Endothelial cell of umbilical vein (primary cell): Measurements from ENCODE around the gene PRKCB. TPM values are rescaled to one million over a fixed set of nuclear protein-coding genes. Genes with fewer than 3 reads are reported as not detected.

Experiments
- BruUV-seq: library from RNA; stranded (reverse); fragments of 400-500 nt; replicated peaks from 2 replicates; lab custom pipeline; 2021; lab: Mats Ljungman, UMichigan
- CTCF ChIA-PET: fragments of 300-600, 350-600 bp; sonication (Branson Sonifier 250); formaldehyde crosslinking; loops from one replicate; lab custom pipeline; 2021; ENCODE audit warnings: antibody characterized with exemption, inconsistent platforms; lab: Charles Lee
- POLR2A ChIA-PET: fragments of 300-600, 350-600 bp; sonication (Branson Sonifier 250); formaldehyde crosslinking; loops from one replicate; lab custom pipeline; 2021; ENCODE audit warnings: antibody characterized with exemption, inconsistent platforms; lab: Charles Lee
- DNase-seq: peaks from one replicate; pipeline ENCODE4 v3.0.0-alpha.2; 2011; ENCODE audit warnings: low read depth, low spot score
- FAIRE-seq: peaks from 2 replicates; lab custom pipeline; 2011; peaks lifted over from hg19 to GRCh38; lab: Jason Lieb, UNC
- H2AFZ ChIP-seq: 2 replicates; pipeline ENCODE4 v1.6.0; 2012; ENCODE audit warnings: low read depth, low read length, control low read depth, inconsistent platforms
- H3K27ac ChIP-seq: 2 replicates; pipeline ENCODE4 v1.5.1; 2011; ENCODE audit warnings: low read depth, mild to moderate bottlenecking, control low read depth, low read length, moderate library complexity; ENCODE audit not compliant: insufficient read depth
- H3K27me3 ChIP-seq, 2 experiments: 2 replicates each; pipeline versions ENCODE4 v1.6.0 to v1.6.1; 2011; ENCODE audit warnings: low read length in 2 of 2, mixed read lengths in 1 of 2; ENCODE audit not compliant: control insufficient read depth in 2 of 2, insufficient read depth in 2 of 2
- H3K36me3 ChIP-seq, 2 experiments: 2 replicates in 1 of 2; 3 replicates in 1 of 2; pipeline ENCODE4 v1.5.1; 2011; ENCODE audit warnings: low read length in 2 of 2, mild to moderate bottlenecking in 1 of 2, moderate library complexity in 1 of 2; ENCODE audit not compliant: control insufficient read depth in 2 of 2, insufficient read depth in 2 of 2; ENCODE audit errors: extremely low read depth in 1 of 2
- H3K4me1 ChIP-seq: 3 replicates; pipeline ENCODE4 v1.5.1; 2011; ENCODE audit warnings: mild to moderate bottlenecking, low read length; ENCODE audit not compliant: control insufficient read depth, insufficient read depth; ENCODE audit errors: extremely low read depth
- H3K4me2 ChIP-seq: 2 replicates; pipeline ENCODE4 v1.6.1; 2011; ENCODE audit warnings: low read length, control low read depth, mixed read lengths; ENCODE audit not compliant: insufficient read depth
- H3K4me3 ChIP-seq, 3 experiments: fragments of 200-600 bp in 1 of 3; sonication (generic), shearing (Covaris generic) in 1 of 3; replicated peaks in 1 of 3; 2 replicates each; pipeline ENCODE4 v1.5.1; 2011 to 2016; ENCODE audit warnings: control low read depth in 3 of 3, low read length in 3 of 3, mild to moderate bottlenecking in 2 of 3, inconsistent platforms in 1 of 3, low read depth in 1 of 3, moderate library complexity in 1 of 3; ENCODE audit not compliant: insufficient read depth in 1 of 3
- H3K79me2 ChIP-seq: 2 replicates; pipeline ENCODE4 v1.6.0; 2012; ENCODE audit warnings: low read length, inconsistent platforms; ENCODE audit not compliant: control insufficient read depth, insufficient read depth
- H3K9ac ChIP-seq: replicated peaks from 2 replicates; pipeline ENCODE3; 2011; ENCODE audit warnings: low read length, control low read depth; ENCODE audit not compliant: insufficient read depth; ENCODE audit errors: extremely low read depth
- H3K9me1 ChIP-seq: replicated peaks from 3 replicates; pipeline ENCODE4 v1.6.0; 2011; ENCODE audit warnings: mild to moderate bottlenecking, low read length; ENCODE audit not compliant: control insufficient read depth, insufficient read depth; ENCODE audit errors: extremely low read depth
- H3K9me3 ChIP-seq: replicated peaks from 2 replicates; pipeline ENCODE4 v1.5.1; 2012; ENCODE audit warnings: low read length, inconsistent platforms; ENCODE audit not compliant: control insufficient read depth, insufficient read depth
- H4K20me1 ChIP-seq: replicated peaks from 2 replicates; pipeline ENCODE3; 2011; ENCODE audit warnings: mild to moderate bottlenecking, low read length; ENCODE audit not compliant: control insufficient read depth, insufficient read depth; ENCODE audit errors: extremely low read depth
- CTCF ChIP-seq, 2 donors: IDR thresholded peaks; 1 replicate in 1 of 2; 2 replicates in 1 of 2; pipeline ENCODE4 v1.5.1; 2011; ENCODE audit warnings: low read length in 2 of 2, mild to moderate bottlenecking in 2 of 2, moderate library complexity in 2 of 2, control low read depth in 1 of 2, inconsistent platforms in 1 of 2, low read depth in 1 of 2; ENCODE audit not compliant: insufficient read depth in 1 of 2; ENCODE audit errors: extremely low read depth in 1 of 2
- EZH2 ChIP-seq: IDR thresholded peaks from 2 replicates; pipeline ENCODE4 v1.6.1; 2012; ENCODE audit warnings: borderline replicate concordance, low read depth, mild to moderate bottlenecking, moderate library complexity, low read length, inconsistent platforms; ENCODE audit not compliant: severe bottlenecking
- FOS ChIP-seq: IDR thresholded peaks from 2 replicates; pipeline ENCODE4 v1.6.1; 2011; ENCODE audit warnings: mild to moderate bottlenecking, low read length, moderate library complexity, borderline replicate concordance; ENCODE audit not compliant: insufficient read depth
- GATA2 ChIP-seq: IDR thresholded peaks from 2 replicates; pipeline ENCODE4 v1.7.0; 2011; ENCODE audit warnings: low read depth, mild to moderate bottlenecking, moderate library complexity, mixed read lengths, low read length; ENCODE audit not compliant: insufficient read length, insufficient read depth
- JUN ChIP-seq: IDR thresholded peaks from 2 replicates; pipeline ENCODE4 v1.6.1; 2011; ENCODE audit warnings: borderline replicate concordance, low read depth; ENCODE audit not compliant: insufficient read length, insufficient read depth
- MAX ChIP-seq: IDR thresholded peaks from 2 replicates; pipeline ENCODE4 v1.6.1; 2011; ENCODE audit not compliant: insufficient read depth, insufficient read length
- MYC ChIP-seq: IDR thresholded peaks from one replicate; pipeline ENCODE4 v1.6.1; 2011; ENCODE audit warnings: mild to moderate bottlenecking, low read depth, low read length
- POLR2A ChIP-seq: IDR thresholded peaks from 2 replicates; pipeline ENCODE4 v1.6.1; 2012; ENCODE audit warnings: low read depth, mild to moderate bottlenecking, control low read depth, low read length
- POLR2AphosphoS5 ChIP-seq: IDR thresholded peaks from 2 replicates; pipeline ENCODE4 v1.6.1; 2012; ENCODE audit warnings: low read depth, mild to moderate bottlenecking, control low read depth, low read length, moderate library complexity; ENCODE audit not compliant: insufficient read depth
- dilution Hi-C: fragments of 300-500 bp; cut with MboI; formaldehyde crosslinking; loops from one replicate; pipeline ENCODE4 v1.15.0; 2019; ENCODE audit warnings: low sequenced_read_pairs; ENCODE audit not compliant: extremely low pct_ligation_motif_present
- intact Hi-C: fragments of 100-400 bp; cut with micrococcal nuclease; formaldehyde crosslinking; loops from one replicate; pipeline ENCODE4 v1.10.0; 2022
- polyA plus RNA-seq, 4 experiments: library from polyadenylated mRNA; depleted of rRNA in 3 of 4; stranded (reverse) in 3 of 4; unstranded in 1 of 4; fragments of >200 nt; gene quantifications; 2 replicates each; pipeline versions ENCODE4 v1.2.1 to v1.2.3, GENCODE V29; 2011 to 2012; ENCODE audit warnings: missing spikeins in 1 of 4
- total RNA-seq: library from RNA; stranded (reverse); gene quantifications from 2 replicates; pipeline ENCODE4 v1.2.3, GENCODE V29; 2021

PRKCB gene
- total and polyA plus RNA-seq, 2 donors (not counting 3 experiments of a cell fraction or from before 2014, with no cell fraction given): 0.01 TPM; not detected in 1

DNA sequence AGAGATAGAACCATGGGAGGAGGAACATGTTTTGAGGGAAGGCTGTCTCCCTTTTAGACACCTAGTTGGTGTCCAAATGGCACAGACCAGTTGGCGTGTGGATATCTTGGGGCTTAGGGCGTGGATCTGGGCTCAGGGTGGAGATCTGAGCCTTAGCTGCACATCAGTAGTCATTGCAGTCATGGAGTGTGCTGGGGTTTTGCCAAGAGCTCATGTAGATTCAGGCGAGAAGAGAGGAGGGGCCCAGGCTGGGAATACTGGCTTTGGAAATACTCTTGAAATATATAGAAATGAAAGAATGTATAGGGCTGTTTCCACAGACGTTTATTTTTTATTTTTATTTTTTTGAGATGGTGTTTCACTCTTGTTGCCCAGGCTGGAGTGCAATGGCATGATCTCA is 92.0 kb downstream of the PRKCB start:
- BruUV-seq: no TSS peak
- H2AFZ ChIP-seq: no peak overlapping the region
- no peaks in the 10 kb centered on the region for H3K27me3 ChIP-seq
- TF ChIP-seq FOS: no peak
- no peak for TF ChIP-seq POLR2AphosphoS5
- no peak for TF ChIP-seq MYC
- no peak for TF ChIP-seq JUN
- no peak for TF ChIP-seq POLR2A
- no peak for TF ChIP-seq GATA2
- no peak for TF ChIP-seq MAX
- no peak for TF ChIP-seq CTCF (IDR thresholded peaks at IDR 0.05; ENCODE audit: extremely low read depth in 1 of 2, insufficient read depth in 1 of 2, low read depth in 1 of 2, low read length in 2 of 2)
- TF ChIP-seq EZH2: no peak
- no peaks in the 10 kb centered on the region for H3K9me1 ChIP-seq
- H3K9ac ChIP-seq: no peak overlapping the region
- POLR2A ChIA-PET: no interaction called here
- H3K4me3 ChIP-seq: no peak overlapping the region
- H3K27ac ChIP-seq: no peak overlapping the region
- H3K79me2 ChIP-seq: no peaks in the 10 kb centered on the region
- H3K9me3 ChIP-seq: no peaks in the 10 kb centered on the region
- H3K4me1 ChIP-seq: no peaks in the 10 kb centered on the region
- intact Hi-C loops: no loop called here
- CTCF ChIA-PET: no interaction called here
- no peaks in the 10 kb centered on the region for H4K20me1 ChIP-seq
- DNase-seq (no peak), FAIRE-seq (no peak)
- H3K4me2 ChIP-seq: no peak overlapping the region
- dilution Hi-C loops: no loop called here
- no peaks in the 10 kb centered on the region for H3K36me3 ChIP-seq
